T-helper 1 cell treated with Interleukin-12 subunit alpha and Interleukin-12 subunit beta and Interleukin-4 antibody, amounts not matched to agents 30 μg/mL and 1 μg/mL, for 36 hours (primary cell): ENCODE measurements around the gene PSMB10.
"Not testable (repeated sequence)": the region's sequence is repeated elsewhere in the genome, so short reads cannot be mapped to it uniquely, and the experiment has no call there.

Source experiments
- H3K27ac Mint-ChIP-seq: one replicate; pipeline ENCODE4 v1.8.0; 2021; ENCODE audit warnings: mild to moderate bottlenecking, mixed read lengths
- H3K27me3 Mint-ChIP-seq: one replicate; pipeline ENCODE4 v1.8.0; 2021; ENCODE audit warnings: low read depth, mixed read lengths
- H3K36me3 Mint-ChIP-seq: one replicate; pipeline ENCODE4 v1.8.0; 2021; ENCODE audit warnings: low read depth, mixed read lengths
- H3K4me1 Mint-ChIP-seq: one replicate; pipeline ENCODE4 v1.8.0; 2021; ENCODE audit warnings: low read depth, mixed read lengths
- H3K4me3 Mint-ChIP-seq: one replicate; pipeline ENCODE4 v1.8.0; 2021; ENCODE audit warnings: mild to moderate bottlenecking, moderate library complexity, mixed read lengths
- H3K9me3 Mint-ChIP-seq: one replicate; pipeline ENCODE4 v1.8.0; 2021; ENCODE audit warnings: mixed read lengths

Gene PSMB10

DNA sequence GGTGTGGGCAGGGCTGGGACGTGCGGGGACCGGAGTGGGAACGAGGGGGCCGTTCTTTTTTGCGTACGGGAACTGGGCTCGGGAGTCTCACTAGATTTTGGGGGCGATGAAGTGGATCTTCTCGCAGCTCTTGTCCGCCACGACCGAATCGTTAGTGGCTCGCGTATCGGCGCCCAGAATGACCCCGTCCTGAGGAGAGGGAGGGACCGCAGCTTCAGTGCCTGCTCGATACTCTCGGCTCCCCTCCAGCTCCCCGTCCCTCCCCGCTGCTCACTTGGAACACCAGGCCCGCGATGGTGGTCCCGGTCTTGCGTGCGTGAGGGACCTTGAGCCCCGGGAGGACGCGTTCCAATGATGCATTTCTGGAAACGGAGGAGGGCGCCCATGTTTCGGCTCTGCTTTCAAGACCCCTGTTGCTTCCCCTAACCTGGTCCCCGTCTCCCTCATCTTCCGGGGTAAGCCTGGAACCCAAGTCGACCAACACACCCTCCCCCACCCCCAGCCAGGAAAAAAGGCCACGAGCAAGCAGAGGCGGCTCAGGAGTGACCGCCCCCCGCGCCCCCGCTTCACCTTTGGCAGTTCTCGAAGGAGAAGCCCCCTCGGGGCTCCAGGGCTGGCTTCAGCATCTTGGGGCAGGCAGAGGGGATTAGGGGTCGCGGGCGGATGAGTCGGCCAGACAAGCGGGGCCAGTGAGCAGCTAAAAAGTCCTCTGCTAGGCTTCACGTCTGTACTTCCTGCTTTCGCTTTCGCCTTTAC is at the start of gene PSMB10:
PSMB10 (minus strand) TSS at position 727 of the 756 bp plus-strand sequence; CDS start at position 626, 101 bp downstream.
- H3K4me3 Mint-ChIP-seq, result peak within 1 kb of the TSS; percentile 96
- no peaks in the 10 kb centered on the region for H3K27me3 Mint-ChIP-seq
- H3K27ac Mint-ChIP-seq, result peak within 1 kb of the TSS; percentile 93
- H3K36me3 Mint-ChIP-seq, result peaks cover 34% of the 10 kb centered on the region
- H3K9me3 Mint-ChIP-seq, result no peaks in the 10 kb centered on the region
- H3K4me1 Mint-ChIP-seq, result peaks cover 35% of the 10 kb centered on the region

DNA sequence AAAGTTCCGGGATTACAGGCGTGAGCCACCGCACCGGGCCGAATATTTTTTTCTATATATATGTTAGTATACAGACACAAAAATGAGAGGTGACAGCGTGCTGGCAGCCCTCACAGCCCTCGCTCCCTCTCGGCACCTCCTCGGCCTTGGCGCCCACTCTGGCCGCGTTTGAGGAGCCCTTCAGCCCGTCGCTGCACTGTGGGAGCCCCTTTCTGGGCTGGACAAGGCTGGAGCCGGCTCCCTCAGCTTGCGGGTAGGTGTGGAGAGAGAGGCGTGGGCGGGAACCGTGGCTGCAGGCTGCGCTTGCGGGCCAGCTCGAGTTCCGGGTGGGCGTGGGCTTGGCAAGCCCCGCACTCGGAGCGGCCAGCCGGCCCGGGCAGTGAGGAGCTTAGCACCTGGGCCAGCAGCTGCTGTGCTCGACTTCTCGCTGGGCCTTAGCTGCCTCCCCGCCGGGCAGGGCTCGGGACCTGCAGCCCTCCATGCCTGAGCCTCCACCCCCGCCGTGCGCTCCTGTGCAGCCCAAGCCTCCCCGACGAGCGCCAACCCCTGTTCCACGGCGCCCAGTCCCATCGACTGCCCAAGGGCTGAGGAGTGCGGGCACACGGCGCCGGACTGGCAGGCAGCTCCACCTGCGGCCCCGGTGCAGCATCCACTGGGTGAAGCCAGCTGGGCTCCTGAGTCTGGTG is 45.5 kb upstream of the PSMB10 start:
- no peak overlapping the region for H3K4me3 Mint-ChIP-seq

DNA sequence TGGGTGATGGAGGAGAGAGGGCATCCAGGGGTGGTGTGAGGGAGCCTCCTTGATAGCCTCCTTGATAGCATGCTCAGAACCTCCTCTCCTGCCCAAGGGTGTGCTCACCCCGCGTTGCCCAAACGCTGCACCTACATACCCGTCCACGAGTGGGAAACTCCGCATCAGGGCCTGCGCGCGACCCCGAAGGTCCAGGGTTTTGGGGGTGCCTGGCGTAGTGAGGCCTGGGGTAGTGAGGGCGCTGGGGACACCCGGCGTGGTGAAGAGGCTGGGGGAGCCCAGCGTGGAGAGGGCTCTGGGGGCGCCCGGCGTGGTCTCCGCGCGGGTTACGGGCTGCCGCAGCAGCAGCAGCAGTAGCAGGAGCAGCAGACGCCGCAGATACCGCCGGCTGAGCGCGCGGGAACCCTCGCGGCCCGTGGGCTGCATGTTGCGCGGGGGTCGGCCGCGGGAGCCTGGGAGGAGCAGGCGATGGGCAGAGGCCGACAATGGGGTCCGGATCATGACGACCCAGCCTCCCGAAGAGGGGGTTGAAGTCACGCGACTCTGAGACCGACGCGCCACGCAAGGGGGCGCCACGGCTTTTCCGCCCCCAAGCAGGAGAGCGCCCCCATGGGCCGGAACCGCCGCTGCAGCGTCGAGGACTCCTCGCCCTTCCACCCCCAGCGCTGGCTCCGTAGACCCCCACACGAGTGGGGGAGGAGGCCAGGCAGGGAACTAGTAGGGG is 43.5 kb upstream of the PSMB10 start, which contains the start of gene DPEP3:
DPEP3 (minus strand) TSS at position 545 of the 724 bp plus-strand sequence; CDS start at position 426, 119 bp downstream.
- Mint-ChIP-seq H3K4me3 (no peak within 1 kb of the TSS), H3K27me3 (peaks cover 11% of the 10 kb centered on the region), H3K4me1 (peaks cover 23% of the 10 kb centered on the region), H3K36me3 (no peaks in the 10 kb centered on the region), H3K9me3 (no peaks in the 10 kb centered on the region), H3K27ac (no peak within 1 kb of the TSS)

More for the DNA sequence above, 45.5 kb upstream of the PSMB10 start:
- Mint-ChIP-seq H3K36me3 (no peaks in the 10 kb centered on the region), H3K27me3 (peaks cover 5% of the 10 kb centered on the region), H3K27ac (no peak overlapping the region), H3K9me3 (no peaks in the 10 kb centered on the region), H3K4me1 (peaks cover 23% of the 10 kb centered on the region)

DNA sequence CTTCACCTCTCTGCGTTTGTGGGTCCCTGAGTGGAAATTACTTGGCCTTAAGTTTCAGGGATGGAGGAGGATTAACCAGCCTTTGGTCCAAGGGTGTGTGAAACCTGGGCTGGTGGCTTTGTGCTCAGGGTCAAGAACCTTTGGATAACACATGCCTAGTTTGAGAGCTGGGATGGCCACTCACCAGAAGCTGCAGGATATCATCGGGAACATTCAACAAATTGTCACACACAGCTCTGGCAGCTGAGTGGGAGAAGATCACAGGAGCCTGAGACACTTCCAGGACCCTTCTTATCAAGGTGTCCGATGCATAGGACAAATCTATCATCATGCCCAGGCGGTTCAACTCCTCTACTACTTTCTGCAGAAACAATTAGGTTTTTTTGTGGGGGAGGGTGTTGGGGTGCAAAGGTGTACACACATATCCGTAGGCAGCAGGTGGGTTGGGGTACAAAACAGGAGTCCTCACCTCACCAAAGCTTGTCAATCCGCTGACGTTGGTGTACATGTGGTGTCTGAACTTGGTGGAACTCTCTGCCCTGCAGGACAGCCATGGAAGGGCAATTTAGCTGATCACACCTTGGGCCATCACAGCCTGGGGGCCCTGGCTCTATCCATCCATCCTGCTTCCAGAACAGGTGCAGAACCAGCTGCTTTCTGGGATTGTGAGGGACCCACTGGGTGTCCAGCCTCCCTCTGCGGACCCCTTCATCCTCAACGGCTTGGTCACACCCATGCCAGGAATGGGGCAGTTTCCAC is 41.0 kb upstream of the PSMB10 start:
- Mint-ChIP-seq H3K9me3 (no peaks in the 10 kb centered on the region), H3K36me3 (no peaks in the 10 kb centered on the region)

DNA sequence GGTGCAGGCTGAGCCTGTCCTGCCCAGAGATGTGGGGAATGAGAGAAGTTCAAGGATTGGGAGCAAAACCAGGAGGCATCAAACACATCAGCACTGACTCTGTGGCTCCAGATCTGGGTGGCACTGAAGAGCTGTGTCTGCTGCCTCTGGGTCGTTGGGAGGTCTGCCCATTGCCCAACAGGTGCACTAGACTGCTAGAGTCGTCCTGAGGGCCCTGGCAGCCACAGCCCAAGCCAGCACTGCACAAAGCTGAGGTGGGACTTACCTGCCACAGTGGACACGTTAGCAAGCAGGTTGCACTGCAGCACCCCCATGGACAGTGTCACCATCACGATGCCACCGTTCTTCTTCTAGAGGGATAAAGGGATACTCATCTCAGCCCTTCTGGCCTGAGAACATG is 40.4 kb upstream of the PSMB10 start:
- Mint-ChIP-seq H3K27me3 (peaks cover 11% of the 10 kb centered on the region), H3K4me1 (no peaks in the 10 kb centered on the region), H3K27ac (no peak overlapping the region), H3K36me3 (no peaks in the 10 kb centered on the region), H3K4me3 (no peak overlapping the region), H3K9me3 (no peaks in the 10 kb centered on the region)

More for the DNA sequence above, 41.0 kb upstream of the PSMB10 start:
- no peaks in the 10 kb centered on the region for H3K4me1 Mint-ChIP-seq
- no peak overlapping the region for H3K4me3 Mint-ChIP-seq
- peaks cover 11% of the 10 kb centered on the region for H3K27me3 Mint-ChIP-seq
- no peak overlapping the region for H3K27ac Mint-ChIP-seq

DNA sequence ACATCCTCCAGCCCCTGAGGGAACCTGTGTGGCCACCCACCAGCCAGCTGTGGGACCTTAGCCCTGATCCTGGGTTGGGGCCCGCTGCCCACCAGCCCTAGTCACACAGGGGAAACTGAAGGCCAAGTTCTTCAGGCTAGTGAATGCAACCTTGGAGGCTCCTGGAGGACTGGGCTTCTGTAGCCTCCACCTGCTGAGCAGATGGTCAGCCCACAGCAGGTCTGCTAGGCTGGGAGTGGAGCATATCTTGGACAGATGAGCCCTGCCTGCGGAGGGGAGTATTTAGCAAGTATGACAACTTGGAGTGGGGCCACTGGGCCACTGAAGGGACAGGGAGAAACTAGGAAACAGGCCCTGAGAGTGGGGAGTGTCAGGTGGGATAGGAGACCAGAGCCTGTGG is 39.6 kb upstream of the PSMB10 start:
- H3K36me3 Mint-ChIP-seq, result no peaks in the 10 kb centered on the region
- no peak overlapping the region for H3K27ac Mint-ChIP-seq
- no peak overlapping the region for H3K4me3 Mint-ChIP-seq
- H3K27me3 Mint-ChIP-seq, result peaks cover 11% of the 10 kb centered on the region
- H3K9me3 Mint-ChIP-seq, result no peaks in the 10 kb centered on the region
- H3K4me1 Mint-ChIP-seq, result no peaks in the 10 kb centered on the region

DNA sequence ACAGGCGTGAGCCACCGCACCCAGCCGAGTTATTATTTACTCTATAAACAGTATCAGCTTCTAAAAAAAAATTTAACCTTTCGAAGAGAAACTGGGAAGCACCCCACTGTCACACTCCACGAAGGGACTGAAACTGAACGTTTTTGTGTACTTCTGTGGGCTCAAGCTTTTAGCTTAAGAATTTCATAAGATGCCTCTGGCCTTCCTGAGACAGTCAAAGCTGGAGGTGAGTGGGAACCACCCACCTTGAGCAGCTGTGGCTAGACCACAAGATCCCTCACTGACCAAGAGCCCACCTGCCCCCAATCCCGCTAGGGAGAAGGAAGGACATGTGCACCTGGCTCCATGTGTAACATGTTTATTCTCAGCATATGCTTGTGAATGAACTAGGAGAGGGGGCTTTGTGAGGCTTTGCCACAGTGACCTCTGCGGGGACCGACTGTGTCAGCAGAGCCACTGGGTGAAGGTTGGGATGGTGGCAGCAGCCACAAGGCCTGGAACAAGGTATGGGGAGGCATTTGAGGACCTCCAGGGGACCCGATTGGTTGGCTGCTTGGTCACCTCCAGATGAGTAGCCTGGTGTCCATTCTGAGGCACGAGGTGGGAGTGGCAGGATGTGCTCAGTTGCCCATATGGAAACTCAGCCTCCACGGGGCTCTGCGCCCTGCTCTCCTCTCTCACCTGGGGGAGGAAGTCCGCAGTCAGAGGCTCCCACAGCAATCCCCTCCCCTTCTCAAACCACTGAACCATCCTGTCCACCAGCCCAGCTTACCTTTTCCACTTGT is 38.9 kb upstream of the PSMB10 start:
- H3K4me1 Mint-ChIP-seq, result no peaks in the 10 kb centered on the region
- H3K36me3 Mint-ChIP-seq, result no peaks in the 10 kb centered on the region
- no peaks in the 10 kb centered on the region for H3K9me3 Mint-ChIP-seq
- no peak overlapping the region for H3K27ac Mint-ChIP-seq
- H3K27me3 Mint-ChIP-seq, result peaks cover 11% of the 10 kb centered on the region
- H3K4me3 Mint-ChIP-seq, result no peak overlapping the region

DNA sequence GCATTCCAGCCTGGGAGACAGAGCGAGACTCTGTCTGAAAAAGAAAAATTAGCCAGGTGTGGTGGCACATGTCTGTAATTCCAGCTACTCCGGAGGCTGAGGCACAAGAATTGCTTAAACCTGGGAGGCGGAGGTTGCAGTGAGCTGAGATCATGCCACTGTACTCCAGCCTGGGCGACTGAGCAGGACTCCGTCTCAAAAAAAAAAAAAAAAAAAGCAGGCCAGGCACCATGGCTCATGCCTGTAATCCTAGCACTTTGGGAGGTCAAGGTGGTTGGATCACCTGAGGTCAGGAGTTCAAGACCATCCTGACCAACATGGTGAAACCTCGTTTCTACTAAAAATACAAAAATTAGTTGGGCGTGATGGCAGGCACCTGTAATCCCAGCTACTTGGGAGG is 35.6 kb upstream of the PSMB10 start:
- not testable (repeated sequence) for H3K27me3 Mint-ChIP-seq, H3K4me1 Mint-ChIP-seq, H3K27ac Mint-ChIP-seq, H3K36me3 Mint-ChIP-seq, H3K9me3 Mint-ChIP-seq, H3K4me3 Mint-ChIP-seq

DNA sequence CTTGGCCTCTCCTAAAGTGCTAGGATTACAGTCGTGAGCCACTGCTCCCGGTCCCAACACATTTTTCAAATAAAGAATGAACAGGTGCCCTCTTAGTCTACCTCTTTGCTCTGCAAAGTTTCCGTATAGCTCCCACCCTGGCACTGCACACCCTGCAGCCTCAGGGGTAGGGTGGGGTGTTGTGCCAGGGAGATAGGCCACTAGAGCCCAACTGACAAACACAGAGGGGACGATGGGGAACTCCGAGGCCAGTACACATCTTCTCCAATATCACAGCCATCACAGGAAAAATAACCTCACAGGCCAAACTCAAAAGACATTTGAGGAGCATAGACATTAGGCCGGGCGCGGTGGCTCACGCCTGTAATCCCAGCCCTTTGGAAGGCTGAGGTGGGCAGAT is 34.5 kb upstream of the PSMB10 start:
- Mint-ChIP-seq H3K27me3 (peaks cover 6% of the 10 kb centered on the region), H3K27ac (no peak overlapping the region), H3K9me3 (no peaks in the 10 kb centered on the region), H3K4me1 (peaks cover 20% of the 10 kb centered on the region), H3K4me3 (peak overlapping the region; percentile 33), H3K36me3 (no peaks in the 10 kb centered on the region)

DNA sequence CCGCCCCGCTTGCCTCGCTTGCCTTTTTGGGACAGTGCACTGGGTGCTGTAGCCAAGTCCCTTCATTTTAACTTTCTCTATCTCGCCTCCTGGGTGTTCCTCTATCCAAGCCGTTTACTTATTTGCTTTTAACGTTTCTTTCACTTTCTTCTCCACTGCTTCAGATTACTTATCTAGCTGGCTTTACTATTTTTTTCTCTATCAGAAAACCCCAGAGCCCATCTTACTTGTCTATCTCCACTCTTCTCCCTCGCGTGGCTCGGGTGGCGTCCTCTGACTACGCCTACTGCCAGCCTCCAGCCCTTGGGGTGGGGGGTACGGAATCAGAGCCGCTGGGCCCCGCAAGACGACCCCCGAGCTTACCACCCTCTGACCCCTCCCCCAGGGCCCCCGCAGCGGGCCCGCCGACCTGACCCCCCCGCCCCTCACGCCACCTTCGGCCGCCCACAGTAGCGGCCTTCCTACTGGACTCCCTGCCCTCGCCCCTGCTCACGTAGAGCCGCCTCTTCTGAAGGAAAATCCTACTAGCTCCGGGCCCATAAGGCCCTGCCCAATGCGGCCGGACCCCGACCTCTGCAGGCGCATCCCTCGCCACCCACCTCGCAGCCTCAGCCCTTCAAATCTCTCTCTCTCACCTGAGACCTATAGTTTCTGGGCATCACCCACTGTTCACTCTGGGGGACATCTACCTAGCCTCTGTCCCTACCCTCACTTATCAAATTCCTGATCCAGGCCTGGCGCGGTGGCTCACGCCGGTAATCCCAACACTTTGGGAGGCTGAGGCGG is 32.8 kb upstream of the PSMB10 start:
- no peaks in the 10 kb centered on the region for H3K27me3 Mint-ChIP-seq
- no peaks in the 10 kb centered on the region for H3K9me3 Mint-ChIP-seq

DNA sequence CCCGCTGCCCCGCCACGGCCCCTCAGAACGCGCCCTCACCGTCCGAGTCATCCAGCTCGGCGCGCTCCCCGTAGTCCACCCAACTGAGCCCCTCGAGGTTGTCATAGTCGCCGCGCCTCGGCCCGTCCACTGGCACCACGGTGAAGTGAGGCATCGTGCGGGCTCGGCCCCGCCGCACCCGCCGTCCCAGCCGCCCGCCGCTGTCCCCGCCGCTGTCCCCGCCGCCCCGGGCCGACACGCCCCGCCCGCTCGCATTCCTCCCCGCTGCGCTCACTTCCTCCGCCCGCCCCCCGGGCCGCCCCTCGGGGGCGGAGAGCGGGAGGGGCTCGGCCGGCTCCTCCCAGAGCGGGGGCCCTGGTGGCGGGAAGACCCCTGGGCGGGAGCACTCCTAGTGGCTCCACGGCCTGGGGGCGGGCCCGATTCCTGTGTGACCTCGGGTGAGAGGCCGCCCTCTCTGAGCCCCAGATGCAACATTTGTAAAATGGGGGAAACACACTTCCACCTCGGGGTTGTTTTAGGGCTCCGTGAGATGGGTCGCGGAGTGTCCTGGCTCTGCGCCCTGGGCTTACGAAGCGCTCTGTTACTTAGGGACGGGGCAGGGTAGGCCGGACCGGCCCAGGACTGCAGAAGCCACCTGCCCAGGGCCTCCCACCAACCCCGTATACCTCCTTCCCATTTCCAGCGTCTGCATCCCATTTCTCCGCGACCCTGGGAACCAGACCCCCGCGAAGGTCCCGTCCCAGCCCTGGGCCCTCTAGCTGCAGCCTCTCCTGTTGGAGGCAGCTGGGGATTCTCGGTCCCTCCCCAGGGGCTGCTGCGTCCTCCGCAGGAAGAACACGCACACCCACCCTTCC is 32.0 kb upstream of the PSMB10 start, which contains the start of gene SLC12A4:
SLC12A4 (minus strand) TSS at position 238 of the 854 bp plus-strand sequence; CDS start at position 154, 84 bp downstream.
- Mint-ChIP-seq H3K4me1 (peaks cover 29% of the 10 kb centered on the region), H3K9me3 (no peaks in the 10 kb centered on the region), H3K27ac (peak within 1 kb of the TSS; percentile 97), H3K27me3 (no peaks in the 10 kb centered on the region), H3K4me3 (peak within 1 kb of the TSS; percentile 96), H3K36me3 (no peaks in the 10 kb centered on the region)

More for the DNA sequence above, 32.8 kb upstream of the PSMB10 start:
- peak overlapping the region; percentile 97 for H3K27ac Mint-ChIP-seq
- peak overlapping the region; percentile 96 for H3K4me3 Mint-ChIP-seq
- peaks cover 29% of the 10 kb centered on the region for H3K4me1 Mint-ChIP-seq
- no peaks in the 10 kb centered on the region for H3K36me3 Mint-ChIP-seq

DNA sequence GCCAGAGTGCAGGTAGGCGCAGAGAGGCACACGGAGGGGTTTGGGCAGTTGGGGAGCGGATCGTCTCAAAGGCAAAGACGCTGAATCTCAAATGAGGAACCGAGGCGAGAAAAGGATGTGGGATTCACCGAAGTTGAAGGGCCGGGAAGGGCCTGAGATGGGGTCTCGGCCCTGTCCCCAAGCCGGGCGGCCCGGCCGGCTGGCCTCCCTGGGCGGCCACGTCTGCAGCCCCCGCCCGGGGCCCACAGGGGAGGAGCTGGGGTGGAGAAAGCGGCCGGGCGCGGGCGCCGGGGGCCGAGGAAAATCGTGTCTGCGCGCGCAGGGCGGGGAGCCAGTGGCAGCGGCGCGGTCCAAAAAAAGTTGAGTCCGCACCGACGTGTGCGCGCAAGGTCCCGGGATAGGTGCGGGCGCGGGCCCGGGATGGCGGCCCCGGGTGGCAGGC is 31.3 kb upstream of the PSMB10 start:
- Mint-ChIP-seq H3K9me3 (no peaks in the 10 kb centered on the region), H3K4me1 (peaks cover 29% of the 10 kb centered on the region), H3K27me3 (no peaks in the 10 kb centered on the region), H3K27ac (peak overlapping the region; percentile 91), H3K36me3 (no peaks in the 10 kb centered on the region), H3K4me3 (peak overlapping the region; percentile 96)
